Middle frontal gyrus (tissue), 1 donor: ENCODE results near the gene ARHGEF19.

Experiments used
- DNase-seq: peaks from one replicate; pipeline ENCODE4 v3.0.0-alpha.2; 2015; ENCODE audit warnings: low spot score; ENCODE audit errors: extremely low spot score

The ARHGEF19 gene

DNA sequence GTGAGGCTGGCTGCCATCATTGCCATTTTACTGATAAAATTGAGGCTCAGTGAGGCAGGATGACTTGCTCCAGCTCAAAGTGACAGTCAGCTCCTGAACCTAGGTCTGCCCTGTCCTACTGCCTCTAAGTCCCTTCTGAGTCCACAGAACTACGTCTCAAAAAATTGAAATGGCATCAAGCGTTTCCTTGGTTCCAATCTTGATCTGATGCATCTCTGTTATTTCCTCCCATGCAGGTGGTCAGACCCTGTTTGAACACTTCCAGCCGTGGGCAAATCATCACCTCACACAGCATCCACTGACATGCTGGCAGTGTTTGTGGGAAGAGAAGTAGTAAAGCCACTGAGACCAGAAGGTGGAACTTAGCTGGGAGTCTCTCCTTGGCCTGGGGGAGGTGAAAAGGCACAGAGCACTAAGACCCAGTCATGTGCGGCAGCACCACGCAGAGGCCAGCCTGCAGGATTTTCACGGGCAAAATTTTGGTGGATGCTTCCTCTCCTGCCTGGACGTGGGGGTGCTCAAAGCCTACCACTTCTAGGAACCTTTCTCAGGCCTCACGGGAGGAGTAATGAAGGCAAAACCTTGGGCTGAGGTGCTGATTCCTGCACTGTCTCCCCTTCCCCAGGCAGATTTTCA, 32.3 kb upstream of the ARHGEF19 start:
- no peak for DNase-seq

GRCh38 chr1:16243936-16244649, 31.6 kb upstream of the ARHGEF19 start:
- DNase-seq: peak; percentile 72

- DNase-seq: no peak
Measured at GRCh38 chr1:16243215-16243610, 30.8 kb upstream of the ARHGEF19 start.

DNA sequence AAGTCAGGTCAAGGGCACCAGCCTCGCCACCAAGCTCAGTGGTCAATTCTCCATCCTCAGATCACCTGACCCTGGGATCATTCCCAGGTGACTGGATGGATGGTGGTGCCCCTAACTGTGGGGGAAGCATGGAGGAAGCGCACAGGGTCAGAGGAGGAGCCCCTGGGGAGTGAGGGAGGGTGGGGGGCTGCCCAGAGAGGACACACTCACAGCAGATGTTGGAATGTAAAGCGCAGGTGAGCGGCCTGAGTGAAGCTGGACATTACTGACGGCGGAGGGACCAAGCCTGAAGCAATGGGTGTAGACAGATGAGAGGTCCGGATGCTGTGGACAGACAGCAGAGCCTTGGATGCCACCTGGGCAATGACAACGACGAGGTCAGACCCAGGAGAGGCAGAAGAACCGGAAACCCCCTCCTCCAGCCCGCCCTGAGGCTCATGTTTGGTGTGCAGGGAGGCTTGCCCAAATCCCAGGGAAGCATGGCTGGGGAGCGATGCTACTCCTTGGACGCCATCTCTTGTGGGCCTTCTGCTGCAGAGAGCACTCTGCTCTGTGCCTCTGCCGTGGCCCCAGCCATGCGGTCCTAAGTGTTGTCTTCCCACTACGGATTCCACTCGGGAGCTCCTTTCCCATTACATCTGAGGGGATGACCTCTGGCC, 30.2 kb upstream of the ARHGEF19 start:
- DNase-seq: no peak

- no peak for DNase-seq
Measured at GRCh38 chr1:16241221-16241708, 28.8 kb upstream of the ARHGEF19 start.

- DNase-seq: no peak
Measured at GRCh38 chr1:16239972-16240491, 27.6 kb upstream of the ARHGEF19 start.

DNA sequence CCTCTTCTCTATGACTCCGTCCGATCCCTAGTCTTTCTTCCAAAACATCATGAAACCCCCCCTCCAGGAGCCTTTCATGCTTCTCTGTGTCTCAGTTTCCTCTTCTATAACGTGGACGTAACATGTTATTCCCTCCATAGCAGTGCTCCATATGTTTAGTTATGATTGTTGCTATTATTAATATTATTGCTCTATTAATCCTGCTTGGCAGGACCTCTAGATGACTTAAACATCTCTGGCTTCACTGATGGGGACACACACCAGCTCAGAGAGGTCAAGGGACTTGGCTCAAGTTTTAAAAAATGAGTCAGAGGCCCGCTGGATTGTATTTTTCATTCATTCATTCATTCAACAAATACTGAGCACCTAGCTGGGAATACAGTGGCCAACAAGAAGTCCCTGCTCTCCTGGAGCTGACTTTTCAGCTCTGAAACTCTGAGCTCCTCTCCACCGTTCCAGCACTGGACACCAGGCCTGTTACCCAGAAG, 24.9 kb upstream of the ARHGEF19 start:
- no peak for DNase-seq

DNA sequence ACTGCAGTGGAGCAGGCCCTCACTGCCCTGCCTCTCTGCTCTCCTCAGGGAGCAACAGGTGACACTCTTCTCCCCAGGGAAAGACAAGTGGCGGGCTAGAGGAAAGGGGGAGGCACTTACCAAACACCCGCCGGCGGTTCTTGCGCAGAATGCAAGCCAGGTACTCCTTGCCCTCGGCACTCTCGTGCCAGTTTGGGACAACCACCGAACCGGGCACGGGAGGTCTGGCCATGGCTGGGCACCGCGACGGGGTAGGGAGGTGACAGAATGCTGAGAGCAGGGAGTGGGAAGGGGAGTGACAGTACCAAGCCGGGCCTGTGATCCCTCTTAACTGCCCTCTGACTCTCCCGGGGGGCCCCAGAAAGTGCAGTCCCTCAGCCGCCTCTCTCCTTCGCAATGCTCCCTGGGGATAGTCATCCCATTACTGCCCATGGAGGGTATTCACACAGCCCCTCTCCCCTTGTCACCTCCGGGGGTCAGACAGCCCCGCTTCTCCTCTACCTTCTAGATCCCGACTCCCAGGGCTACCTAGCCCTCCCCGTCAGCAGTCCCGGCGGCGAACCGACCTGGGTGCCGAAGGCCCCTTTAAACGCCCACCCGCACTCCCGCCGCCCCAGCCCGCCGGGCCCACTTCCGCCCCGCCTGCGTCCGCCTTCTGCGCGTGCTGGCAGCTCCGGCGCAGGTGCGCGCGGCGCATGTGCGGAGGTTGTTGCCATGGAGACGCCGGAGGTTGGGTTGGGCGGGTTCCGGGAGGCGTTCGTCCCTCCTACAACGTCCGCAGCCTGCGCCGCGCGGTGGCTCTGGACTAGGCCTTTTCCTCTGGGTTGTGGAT, 24.3 kb upstream of the ARHGEF19 start, which contains the start of gene CPLANE2:
CPLANE2 (minus strand) TSS at position 673 of the 832 bp plus-strand sequence; CDS start at position 232, 441 bp downstream.
- peak; percentile 82 for DNase-seq

- no peak for DNase-seq
Measured at GRCh38 chr1:16235944-16236510, 23.6 kb upstream of the ARHGEF19 start.

- DNase-seq: no peak
Measured at GRCh38 chr1:16235347-16235746, 22.9 kb upstream of the ARHGEF19 start.

- no peak for DNase-seq
Measured at GRCh38 chr1:16233431-16233830, 21.0 kb upstream of the ARHGEF19 start.

- DNase-seq: no peak
Measured at GRCh38 chr1:16232316-16232710, 19.9 kb upstream of the ARHGEF19 start.

GRCh38 chr1:16231331-16232315, 19.2 kb upstream of the ARHGEF19 start:
- no peak for DNase-seq

DNA sequence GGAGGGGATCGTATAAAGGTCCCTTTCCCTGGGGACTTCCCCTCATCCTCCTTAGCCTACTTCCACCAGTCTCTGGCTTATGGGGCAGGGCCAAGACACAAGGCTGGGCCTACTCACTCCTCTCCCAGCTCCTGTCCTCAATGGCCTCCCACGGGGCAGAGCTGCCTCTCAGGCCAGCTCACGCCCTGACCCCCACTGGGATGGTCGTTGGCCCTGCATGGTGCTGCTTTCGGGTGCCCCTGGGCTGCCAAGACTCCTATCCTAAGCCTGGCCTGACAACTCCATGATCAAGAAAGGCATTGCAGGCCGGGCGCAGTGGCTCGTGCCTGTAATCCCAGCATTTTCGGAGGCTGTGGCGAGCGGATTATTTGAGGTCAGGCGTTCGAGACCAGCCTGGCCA, 18.3 kb upstream of the ARHGEF19 start:
- DNase-seq: no peak

DNA sequence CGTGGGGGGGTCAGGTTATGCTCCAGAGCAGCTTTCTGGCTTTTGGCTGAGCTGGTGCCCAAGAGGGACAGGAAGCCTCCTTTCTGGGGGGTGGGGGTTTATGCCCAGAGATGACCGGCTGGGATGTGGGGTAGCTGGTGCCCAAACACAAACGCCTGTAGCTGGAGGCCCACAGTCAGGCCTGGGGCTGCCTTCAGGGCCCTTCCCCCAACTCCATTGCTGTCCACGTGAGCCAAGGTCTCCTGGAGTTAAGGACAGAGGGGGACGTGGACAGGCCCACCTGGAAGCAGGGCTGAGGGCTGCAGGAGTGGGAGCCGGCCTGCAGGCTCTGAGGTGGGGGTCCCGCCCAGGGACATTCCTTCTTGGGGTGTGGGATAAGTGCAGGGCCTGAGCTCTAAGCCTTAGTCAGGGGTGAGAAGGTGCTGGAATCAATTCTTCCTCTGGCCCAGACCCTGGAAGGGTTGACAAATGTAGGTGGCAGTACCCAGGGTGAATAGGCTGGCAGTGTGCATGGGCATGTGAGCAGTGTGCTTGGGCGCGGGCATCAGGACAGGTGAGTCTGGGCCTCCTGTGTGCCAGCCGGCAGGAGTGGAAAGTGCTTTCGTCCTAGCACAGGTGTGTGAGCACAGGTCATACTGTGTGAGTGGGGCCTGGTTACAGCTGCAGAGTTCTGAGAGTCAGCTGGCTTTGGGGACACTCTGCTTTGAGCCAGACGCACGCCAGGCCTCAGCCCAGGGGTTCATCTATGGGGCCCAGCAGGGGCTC, 17.7 kb upstream of the ARHGEF19 start:
- no peak for DNase-seq

DNA sequence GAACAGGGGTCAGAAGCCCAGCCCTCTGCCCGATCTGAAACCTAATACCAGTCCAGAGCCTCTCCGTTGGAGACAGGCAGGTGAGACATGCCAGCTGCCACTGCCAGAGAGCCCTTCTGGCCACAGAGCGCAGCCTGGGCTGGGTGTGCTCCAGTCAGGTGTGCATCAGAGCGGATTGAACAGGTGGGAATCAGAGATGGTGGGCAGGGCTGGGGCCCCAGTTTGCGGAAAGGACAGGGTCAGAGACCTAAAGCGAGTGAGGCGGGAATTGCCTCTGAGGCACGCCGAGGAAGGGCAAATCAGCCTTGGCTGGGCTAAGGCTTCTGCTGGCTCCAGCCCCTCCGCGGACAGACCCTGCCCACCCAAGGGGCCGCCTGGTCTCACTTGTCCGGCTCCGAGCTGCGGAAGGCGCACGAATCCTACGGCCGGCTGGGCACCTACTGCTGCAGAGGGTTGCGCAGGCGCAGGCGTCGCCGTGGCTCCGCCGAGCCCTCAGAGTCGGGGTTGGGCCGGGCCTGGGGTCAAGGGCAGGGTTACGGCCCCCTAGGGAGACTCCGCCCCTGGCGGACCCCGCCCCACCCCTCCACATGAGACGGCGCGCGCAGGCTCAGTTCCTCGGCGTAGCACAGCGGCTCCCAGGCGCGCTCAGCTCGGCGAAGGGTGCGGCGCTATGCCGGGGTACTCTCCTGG, 14.2 kb upstream of the ARHGEF19 start:
- DNase-seq: no peak

- no peak for DNase-seq
Measured at GRCh38 chr1:16226129-16226489, 13.7 kb upstream of the ARHGEF19 start.

GRCh38 chr1:16224472-16224871, 12.0 kb upstream of the ARHGEF19 start:
- DNase-seq: no peak
